ENCODE data around the gene GLI3. TPM values are rescaled to one million over a fixed set of nuclear protein-coding genes. Genes with fewer than 3 reads are reported as not detected.

GLI3 gene
- total and polyA plus RNA-seq, 2 of the 4 experiments (the other 2 are of a cell fraction), result 1.3 to 3.9 TPM

DNA sequence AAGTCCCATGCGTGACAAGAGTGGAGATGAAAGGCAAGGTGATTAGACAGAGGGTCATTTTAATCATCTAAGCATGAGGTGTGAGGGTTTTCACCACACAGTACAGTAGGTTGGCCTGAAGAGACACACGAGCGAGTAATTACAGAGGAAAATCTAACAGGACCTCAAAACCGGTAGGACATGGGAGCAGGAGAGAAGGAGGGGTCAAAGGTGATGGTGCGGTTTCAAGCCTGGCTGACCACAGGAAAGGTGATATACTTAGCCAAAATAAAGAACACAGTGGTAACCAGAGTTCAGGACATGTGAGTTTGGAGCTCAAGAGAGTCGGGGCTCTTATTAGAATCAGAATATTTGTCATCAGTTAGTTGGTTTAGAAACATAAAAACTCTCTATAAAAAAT is 20.0 kb downstream of the GLI3 start:
- Histone ChIP-seq H3K79me1 (ENCODE audit: low read depth in 1 of 2, low read length in 2 of 2) (peaks cover 10 to 19% of the 10 kb centered on the region in 2 experiments), H3K9me1 (ENCODE audit: insufficient read depth, low read length) (peaks cover 3% of the 10 kb centered on the region; the same call in 1 of the 2 replicates), H3K27me3 (ENCODE audit: control insufficient read depth, insufficient read depth, low read length) (no peaks in the 10 kb centered on the region), H2BK15ac (ENCODE audit: low read depth, low read length) (no peak overlapping the region), H2AK9ac (replicated peaks; ENCODE audit: low read depth, low read length, poor library complexity) (no peak overlapping the region), H3K27ac (ENCODE audit: insufficient read depth, low read length) (no peak overlapping the region), H2BK20ac (ENCODE audit: low read depth, low read length) (no peak overlapping the region), H3K36me3 (ENCODE audit: control insufficient read depth, insufficient read depth, low read length) (peaks cover 19% of the 10 kb centered on the region), H3K14ac (replicated peaks; ENCODE audit: low read depth, low read length) (no peak overlapping the region), H4K8ac (ENCODE audit: low read depth in 2 of 2, low read length in 2 of 2) (no peak overlapping the region), H3K4me3 (ENCODE audit: insufficient read depth, low read depth, low read length) (no peak overlapping the region), H4K20me1 (ENCODE audit: insufficient read depth, low read length) (peaks cover 7% of the 10 kb centered on the region; the same call in 1 of the 2 replicates), H3K4me1 (ENCODE audit: control insufficient read depth, insufficient read depth, low read length) (no peaks in the 10 kb centered on the region; the same call in 1 of the 2 replicates), H3K9me3 (ENCODE audit: control insufficient read depth, insufficient read depth, low read length) (no peaks in the 10 kb centered on the region), H3K4me2 (ENCODE audit: low read depth, low read length) (no peak overlapping the region), H4K5ac (ENCODE audit: low read depth, low read length) (no peak overlapping the region), H3K56ac (ENCODE audit: extremely low read depth, insufficient read depth, low read length) (no peak overlapping the region), H2BK120ac (ENCODE audit: low read depth, low read length) (no peak overlapping the region), H3K18ac (ENCODE audit: low read depth, low read length) (no peak overlapping the region), H2AK5ac (ENCODE audit: low read depth, low read length) (no peak overlapping the region), H3K4ac (ENCODE audit: low read depth, low read length) (no peak overlapping the region), H2BK5ac (ENCODE audit: low read depth, low read length, poor library complexity, severe bottlenecking) (no peak overlapping the region), H3K23ac (ENCODE audit: low read depth, low read length) (no peak overlapping the region), H4K91ac (ENCODE audit: insufficient read depth, low read depth, low read length) (no peak overlapping the region), H3K9ac (ENCODE audit: low read depth, low read length) (no peak overlapping the region), H2AFZ (replicated peaks; ENCODE audit: low read length, poor library complexity) (no peak overlapping the region)
- TF ChIP-seq CEBPB (IDR thresholded peaks at IDR 0.05; ENCODE audit: low read depth, low read length), result no peak
- no peak for TF ChIP-seq MAZ (IDR thresholded peaks at IDR 0.05; ENCODE audit: borderline replicate concordance, low read depth, low read length)
- no peak for TF ChIP-seq BHLHE40 (IDR thresholded peaks at IDR 0.05; ENCODE audit: low read depth, low read length)
- TF ChIP-seq FOS (IDR thresholded peaks at IDR 0.05; ENCODE audit: low read depth, low read length), result no peak
- TF ChIP-seq, protein P1, sequence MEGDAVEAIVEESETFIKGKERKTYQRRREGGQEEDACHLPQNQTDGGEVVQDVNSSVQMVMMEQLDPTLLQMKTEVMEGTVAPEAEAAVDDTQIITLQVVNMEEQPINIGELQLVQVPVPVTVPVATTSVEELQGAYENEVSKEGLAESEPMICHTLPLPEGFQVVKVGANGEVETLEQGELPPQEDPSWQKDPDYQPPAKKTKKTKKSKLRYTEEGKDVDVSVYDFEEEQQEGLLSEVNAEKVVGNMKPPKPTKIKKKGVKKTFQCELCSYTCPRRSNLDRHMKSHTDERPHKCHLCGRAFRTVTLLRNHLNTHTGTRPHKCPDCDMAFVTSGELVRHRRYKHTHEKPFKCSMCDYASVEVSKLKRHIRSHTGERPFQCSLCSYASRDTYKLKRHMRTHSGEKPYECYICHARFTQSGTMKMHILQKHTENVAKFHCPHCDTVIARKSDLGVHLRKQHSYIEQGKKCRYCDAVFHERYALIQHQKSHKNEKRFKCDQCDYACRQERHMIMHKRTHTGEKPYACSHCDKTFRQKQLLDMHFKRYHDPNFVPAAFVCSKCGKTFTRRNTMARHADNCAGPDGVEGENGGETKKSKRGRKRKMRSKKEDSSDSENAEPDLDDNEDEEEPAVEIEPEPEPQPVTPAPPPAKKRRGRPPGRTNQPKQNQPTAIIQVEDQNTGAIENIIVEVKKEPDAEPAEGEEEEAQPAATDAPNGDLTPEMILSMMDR (conservative IDR thresholded peaks at IDR 0.05; ENCODE audit: low read depth, low read length), result no peak
- no peak for TF ChIP-seq MXI1 (IDR thresholded peaks at IDR 0.05; ENCODE audit: borderline replicate concordance, low read depth, low read length)
- no peak for TF ChIP-seq RCOR1 (IDR thresholded peaks at IDR 0.05; ENCODE audit: insufficient replicate concordance, low read length)
- no peak for TF ChIP-seq SMC3 (IDR thresholded peaks at IDR 0.05; ENCODE audit: low read depth, low read length)
- TF ChIP-seq MAFK (IDR thresholded peaks at IDR 0.05; ENCODE audit: low read depth, low read length), result no peak
- no peak for TF ChIP-seq NFE2L2 (IDR thresholded peaks at IDR 0.05; ENCODE audit: low read depth, low read length)
- TF ChIP-seq, protein P2, sequence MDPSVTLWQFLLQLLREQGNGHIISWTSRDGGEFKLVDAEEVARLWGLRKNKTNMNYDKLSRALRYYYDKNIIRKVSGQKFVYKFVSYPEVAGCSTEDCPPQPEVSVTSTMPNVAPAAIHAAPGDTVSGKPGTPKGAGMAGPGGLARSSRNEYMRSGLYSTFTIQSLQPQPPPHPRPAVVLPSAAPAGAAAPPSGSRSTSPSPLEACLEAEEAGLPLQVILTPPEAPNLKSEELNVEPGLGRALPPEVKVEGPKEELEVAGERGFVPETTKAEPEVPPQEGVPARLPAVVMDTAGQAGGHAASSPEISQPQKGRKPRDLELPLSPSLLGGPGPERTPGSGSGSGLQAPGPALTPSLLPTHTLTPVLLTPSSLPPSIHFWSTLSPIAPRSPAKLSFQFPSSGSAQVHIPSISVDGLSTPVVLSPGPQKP (IDR thresholded peaks at IDR 0.05; ENCODE audit: borderline replicate concordance, low read depth, low read length), result no peak
- TF ChIP-seq, protein P3, sequence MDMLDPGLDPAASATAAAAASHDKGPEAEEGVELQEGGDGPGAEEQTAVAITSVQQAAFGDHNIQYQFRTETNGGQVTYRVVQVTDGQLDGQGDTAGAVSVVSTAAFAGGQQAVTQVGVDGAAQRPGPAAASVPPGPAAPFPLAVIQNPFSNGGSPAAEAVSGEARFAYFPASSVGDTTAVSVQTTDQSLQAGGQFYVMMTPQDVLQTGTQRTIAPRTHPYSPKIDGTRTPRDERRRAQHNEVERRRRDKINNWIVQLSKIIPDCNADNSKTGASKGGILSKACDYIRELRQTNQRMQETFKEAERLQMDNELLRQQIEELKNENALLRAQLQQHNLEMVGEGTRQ (IDR thresholded peaks at IDR 0.05; ENCODE audit: low read depth, low read length), result no peak
- no peak for TF ChIP-seq RFX5 (IDR thresholded peaks at IDR 0.05; ENCODE audit: low read depth, low read length)
- no peak for TF ChIP-seq RAD21 (IDR thresholded peaks at IDR 0.05; ENCODE audit: low read length)
- DNase-seq (no peak), ATAC-seq (ENCODE audit: low read depth) (no peak)
- POLR2A ChIA-PET (ENCODE audit: unreplicated experiment), result interaction anchor here (0.7 kb wide), 1 partner anchor 342 kb away, joined by 5 read pairs; no protein-coding TSS in a partner anchor
- dilution Hi-C loops (cut with HindIII; ENCODE audit: low sequenced_read_pairs, unreplicated experiment) (no loop called here), intact Hi-C loops (cut with micrococcal nuclease) (no loop called here), in situ Hi-C loops (cut with MboI; ENCODE audit: low sequenced_read_pairs) (no loop called here)
- WGBS, 2 experiments (ENCODE audit: extremely low coverage in 2 of 2, insufficient read length in 1 of 2), result 100% methylated on average over 3 of the region's 6 CpGs; no CpG with 5 or more reads in 1 of the 2 experiments
- CTCF ChIA-PET, result no interaction called here
- BruUV-seq (replicated peaks), result no TSS peak

Measured in IMR-90 (cell line).